GM18498 (cell line): ENCODE results near the gene AOAH.

Experiments used
- ATAC-seq: cut with Tn5 transposase; IDR thresholded peaks from one replicate; pipeline ENCODE4 v1.9.1; 2021; ENCODE audit warnings: mild to moderate bottlenecking, moderate library complexity; ENCODE audit not compliant: unreplicated experiment

The AOAH gene

GRCh38 chr7:36602934-36603887, 121.1 kb downstream of the AOAH start:
- ATAC-seq = no peak

- no peak for ATAC-seq
Measured at GRCh38 chr7:36602511-36602910, 121.8 kb downstream of the AOAH start.

GRCh38 chr7:36601601-36602000, 122.7 kb downstream of the AOAH start:
- no peak for ATAC-seq

GRCh38 chr7:36600869-36601530, 123.3 kb downstream of the AOAH start:
- no peak for ATAC-seq

- ATAC-seq = no peak
Measured at GRCh38 chr7:36600314-36600682, 124.0 kb downstream of the AOAH start.

GRCh38 chr7:36599645-36600313, 124.5 kb downstream of the AOAH start:
- ATAC-seq = no peak

GRCh38 chr7:36598054-36598674, 126.1 kb downstream of the AOAH start:
- ATAC-seq = no peak

- no peak for ATAC-seq
Measured at GRCh38 chr7:36597090-36597773, 127.1 kb downstream of the AOAH start.

- ATAC-seq = no peak
Measured at GRCh38 chr7:36594445-36594844, 129.8 kb downstream of the AOAH start.

- no peak for ATAC-seq
Measured at GRCh38 chr7:36591636-36592035, 132.7 kb downstream of the AOAH start.

- no peak for ATAC-seq
Measured at GRCh38 chr7:36589391-36589790, 134.9 kb downstream of the AOAH start.

GRCh38 chr7:36583318-36583717, 141.0 kb downstream of the AOAH start:
- ATAC-seq = no peak

GRCh38 chr7:36575832-36576231, 148.5 kb downstream of the AOAH start:
- no peak for ATAC-seq

- no peak for ATAC-seq
Measured at GRCh38 chr7:36573066-36573465, 151.2 kb downstream of the AOAH start.

GRCh38 chr7:36571190-36571560, 153.1 kb downstream of the AOAH start:
- ATAC-seq = no peak

- no peak for ATAC-seq
Measured at GRCh38 chr7:36570528-36571189, 153.6 kb downstream of the AOAH start.

- no peak for ATAC-seq
Measured at GRCh38 chr7:36568452-36568849, 155.8 kb downstream of the AOAH start.

GRCh38 chr7:36567699-36568451, 156.4 kb downstream of the AOAH start:
- no peak for ATAC-seq

- ATAC-seq = no peak
Measured at GRCh38 chr7:36565792-36566356, 158.4 kb downstream of the AOAH start.
